PC-9 (cell line): ENCODE measurements around the gene BRCA1. TPM values are rescaled to one million over a fixed set of nuclear protein-coding genes. Genes with fewer than 3 reads are reported as not detected.

Experiments
- BruUV-seq: library from RNA; stranded (reverse); fragments of 400-500 nt; replicated peaks from 2 replicates; lab custom pipeline; 2021; lab: Mats Ljungman, UMichigan
- CTCF ChIA-PET: fragments of 300-600 bp; sonication (Branson Sonifier 250); formaldehyde crosslinking; loops from one replicate; lab custom pipeline; 2022; ENCODE audit warnings: antibody characterized with exemption; lab: Charles Lee
- POLR2A ChIA-PET: fragments of 300-600 bp; sonication (Branson Sonifier 250); formaldehyde crosslinking; loops from one replicate; lab custom pipeline; 2022; ENCODE audit warnings: antibody characterized with exemption; ENCODE audit not compliant: unreplicated experiment; lab: Charles Lee
- DNase-seq, 2 experiments: peaks; one replicate each; pipeline versions ENCODE4 v3.0.0 to v3.0.0-alpha.2; 2015 to 2022; ENCODE audit warnings: mixed read lengths in 1 of 2
- H2AFZ ChIP-seq: fragments of 200-600 bp; sonication (generic); 2 replicates; pipeline ENCODE4 v1.8.1; 2017; ENCODE audit warnings: antibody characterized with exemption
- H3F3A ChIP-seq: fragments of 200-600 bp; sonication (generic); 2 replicates; pipeline ENCODE4 v1.8.1; 2017; ENCODE audit warnings: antibody characterized with exemption, mild to moderate bottlenecking, low read depth; ENCODE audit not compliant: insufficient read depth
- H3K27ac ChIP-seq: fragments of 200-600 bp; sonication (generic); 2 replicates; pipeline ENCODE4 v1.6.1; 2016; ENCODE audit warnings: mixed run types
- H3K27me3 ChIP-seq: fragments of 200-600 bp; sonication (generic); 2 replicates; pipeline ENCODE4 v1.6.1; 2016; ENCODE audit warnings: low read depth, mixed run types; ENCODE audit not compliant: insufficient read depth
- H3K36me3 ChIP-seq: fragments of 200-600 bp; sonication (generic); 2 replicates; pipeline ENCODE4 v1.6.1; 2016; ENCODE audit warnings: low read depth, mixed run types
- H3K4me1 ChIP-seq: fragments of 200-600 bp; sonication (generic); replicated peaks from 2 replicates; pipeline ENCODE4 v1.6.1; 2016; ENCODE audit warnings: mixed run types; ENCODE audit not compliant: insufficient read depth
- H3K4me2 ChIP-seq: fragments of 200-600 bp; sonication (generic); 2 replicates; pipeline ENCODE4 v1.6.1; 2017; ENCODE audit warnings: mixed run types
- H3K4me3 ChIP-seq: fragments of 200-600 bp; sonication (generic); 2 replicates; pipeline ENCODE4 v1.6.1; 2016; ENCODE audit warnings: mixed run types
- H3K79me2 ChIP-seq: fragments of 200-600 bp; sonication (generic); 2 replicates; pipeline ENCODE4 v1.6.1; 2017; ENCODE audit warnings: low read depth, mixed run types
- H3K9me2 ChIP-seq: fragments of 200-600 bp; sonication (generic); 2 replicates; pipeline ENCODE4 v1.8.1; 2017; ENCODE audit warnings: mild to moderate bottlenecking; ENCODE audit not compliant: insufficient read depth
- H3K9me3 ChIP-seq: fragments of 200-600 bp; sonication (generic); 2 replicates; pipeline ENCODE4 v1.8.1; 2016; ENCODE audit warnings: low read depth; ENCODE audit not compliant: insufficient read depth
- H4K20me1 ChIP-seq: fragments of 200-600 bp; sonication (generic); 2 replicates; pipeline ENCODE4 v1.8.1; 2017; ENCODE audit not compliant: insufficient read depth
- CTCF ChIP-seq: fragments of 200-600 bp; sonication (generic); conservative IDR thresholded peaks from 2 replicates; pipeline ENCODE4 v1.6.1; 2017; ENCODE audit warnings: mixed run types, antibody characterized with exemption, mild to moderate bottlenecking, moderate library complexity
- EZH2 ChIP-seq: fragments of 200-600 bp; sonication (generic); IDR thresholded peaks from 2 replicates; pipeline ENCODE4 v1.8.0; 2017; ENCODE audit warnings: antibody characterized with exemption, low read depth
- intact Hi-C: fragments of 100-400 bp; cut with micrococcal nuclease; formaldehyde crosslinking; loops from one replicate; pipeline ENCODE4 v1.10.0; 2022; ENCODE audit not compliant: unreplicated experiment
- total RNA-seq: library from RNA; stranded (reverse); gene quantifications from 2 replicates; pipeline ENCODE4 v1.2.3, GENCODE V29; 2021

BRCA1 gene
- total RNA-seq, 1 experiment from 2014 or later, result 52.0 TPM

GRCh38 chr17:43094129-43094835 is 30.9 kb downstream of the BRCA1 start:
- no peaks in the 10 kb centered on the region for H3K27me3 ChIP-seq
- TF ChIP-seq EZH2 (no peak), CTCF (no peak)
- no peaks in the 10 kb centered on the region for H4K20me1 ChIP-seq
- no peaks in the 10 kb centered on the region for H3K79me2 ChIP-seq
- peaks cover 6% of the 10 kb centered on the region; the same call in 1 of the 2 replicates for H3F3A ChIP-seq
- H3K9me3 ChIP-seq, result no peaks in the 10 kb centered on the region
- H3K4me3 ChIP-seq, result no peak overlapping the region
- no TSS peak for BruUV-seq
- H3K9me2 ChIP-seq, result no peaks in the 10 kb centered on the region
- intact Hi-C loops, result no loop called here
- no peak overlapping the region for H3K27ac ChIP-seq
- H3K4me1 ChIP-seq, result no peaks in the 10 kb centered on the region
- POLR2A ChIA-PET, result interaction anchor here (0.6 kb wide), 1 partner anchor 8 kb away, joined by 4 read pairs; no protein-coding TSS in a partner anchor
- DNase-seq, result no peak
- CTCF ChIA-PET, result no interaction called here
- no peak overlapping the region for H2AFZ ChIP-seq
- H3K36me3 ChIP-seq, result 0 out of 2 replicates have a peak, but pooled peaks cover 7% of the 10 kb centered on the region
- H3K4me2 ChIP-seq, result no peak overlapping the region

DNA sequence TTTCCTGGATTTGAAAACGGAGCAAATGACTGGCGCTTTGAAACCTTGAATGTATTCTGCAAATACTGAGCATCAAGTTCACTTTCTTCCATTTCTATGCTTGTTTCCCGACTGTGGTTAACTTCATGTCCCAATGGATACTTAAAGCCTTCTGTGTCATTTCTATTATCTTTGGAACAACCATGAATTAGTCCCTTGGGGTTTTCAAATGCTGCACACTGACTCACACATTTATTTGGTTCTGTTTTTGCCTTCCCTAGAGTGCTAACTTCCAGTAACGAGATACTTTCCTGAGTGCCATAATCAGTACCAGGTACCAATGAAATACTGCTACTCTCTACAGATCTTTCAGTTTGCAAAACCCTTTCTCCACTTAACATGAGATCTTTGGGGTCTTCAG is 32.3 kb downstream of the BRCA1 start:
- H3F3A ChIP-seq, result peaks cover 6% of the 10 kb centered on the region; the same call in 1 of the 2 replicates
- no peak overlapping the region for H3K27ac ChIP-seq
- no peaks in the 10 kb centered on the region for H3K9me3 ChIP-seq
- H3K4me2 ChIP-seq, result no peak overlapping the region
- no peak overlapping the region for H2AFZ ChIP-seq
- ChIA-PET CTCF (no interaction called here), POLR2A (no interaction called here)
- H3K79me2 ChIP-seq, result no peaks in the 10 kb centered on the region
- DNase-seq, result no peak
- no peaks in the 10 kb centered on the region for H3K9me2 ChIP-seq
- no peaks in the 10 kb centered on the region for H3K4me1 ChIP-seq
- H3K4me3 ChIP-seq, result no peak overlapping the region
- H3K36me3 ChIP-seq, result 0 out of 2 replicates have a peak, but pooled peaks cover 7% of the 10 kb centered on the region
- no TSS peak for BruUV-seq
- H4K20me1 ChIP-seq, result no peaks in the 10 kb centered on the region
- intact Hi-C loops, result no loop called here
- TF ChIP-seq EZH2, result no peak
- TF ChIP-seq CTCF, result no peak
- no peaks in the 10 kb centered on the region for H3K27me3 ChIP-seq

- no peak for TF ChIP-seq CTCF
- TF ChIP-seq EZH2, result no peak
- Histone ChIP-seq H3K27me3 (no peaks in the 10 kb centered on the region), H3F3A (peaks cover 6% of the 10 kb centered on the region; the same call in 1 of the 2 replicates), H2AFZ (no peak overlapping the region), H3K4me2 (no peak overlapping the region), H3K4me1 (no peaks in the 10 kb centered on the region), H3K9me2 (no peaks in the 10 kb centered on the region), H3K9me3 (no peaks in the 10 kb centered on the region), H3K79me2 (no peaks in the 10 kb centered on the region), H4K20me1 (no peaks in the 10 kb centered on the region), H3K36me3 (peaks cover 10% of the 10 kb centered on the region), H3K27ac (no peak overlapping the region), H3K4me3 (no peak overlapping the region)
- no TSS peak for BruUV-seq
- DNase-seq, result no peak
- intact Hi-C loops, result no loop called here
- ChIA-PET CTCF (no interaction called here), POLR2A (no interaction called here)
These were observed 35.1 kb downstream of the BRCA1 start for GRCh38 chr17:43090022-43090421.
